Measurements from ENCODE around the gene TGFA. TPM values are rescaled to one million over a fixed set of nuclear protein-coding genes. Genes with fewer than 3 reads are reported as not detected.

TGFA gene
- total RNA-seq, 1 donor from 2014 or later = 4.7 TPM

GRCh38 chr2:70463997-70464396 is 89.6 kb downstream of the TGFA start:
- H3K4me1 Mint-ChIP-seq (ENCODE audit: unreplicated experiment) = peaks cover 10% of the 10 kb centered on the region
- no peak overlapping the region for H3K27ac Mint-ChIP-seq (ENCODE audit: unreplicated experiment)
- no peak overlapping the region for H3K4me3 Mint-ChIP-seq (ENCODE audit: unreplicated experiment)
- no peak for DNase-seq (ENCODE audit: low spot score)
- TF ChIP-seq CTCF (IDR thresholded peaks at IDR 0.05; ENCODE audit: unreplicated experiment) = no peak
- H3K9me3 Mint-ChIP-seq (ENCODE audit: unreplicated experiment) = no peaks in the 10 kb centered on the region
- no peaks in the 10 kb centered on the region for H3K27me3 Mint-ChIP-seq (ENCODE audit: unreplicated experiment)
- H3K36me3 Mint-ChIP-seq (ENCODE audit: low read depth, unreplicated experiment) = peaks cover 5% of the 10 kb centered on the region

GRCh38 chr2:70463581-70463980 is 90.0 kb downstream of the TGFA start:
- TF ChIP-seq CTCF (IDR thresholded peaks at IDR 0.05; ENCODE audit: unreplicated experiment) = no peak
- DNase-seq (ENCODE audit: low spot score) = no peak
- no peak overlapping the region for H3K4me3 Mint-ChIP-seq (ENCODE audit: unreplicated experiment)
- no peaks in the 10 kb centered on the region for H3K27me3 Mint-ChIP-seq (ENCODE audit: unreplicated experiment)
- peaks cover 7% of the 10 kb centered on the region for H3K4me1 Mint-ChIP-seq (ENCODE audit: unreplicated experiment)
- H3K9me3 Mint-ChIP-seq (ENCODE audit: unreplicated experiment) = no peaks in the 10 kb centered on the region
- peaks cover 5% of the 10 kb centered on the region for H3K36me3 Mint-ChIP-seq (ENCODE audit: low read depth, unreplicated experiment)
- H3K27ac Mint-ChIP-seq (ENCODE audit: unreplicated experiment) = no peak overlapping the region

GRCh38 chr2:70461981-70462876 is 91.4 kb downstream of the TGFA start:
- DNase-seq (ENCODE audit: low spot score) = no peak
- H3K4me1 Mint-ChIP-seq (ENCODE audit: unreplicated experiment) = no peaks in the 10 kb centered on the region
- no peak overlapping the region for H3K4me3 Mint-ChIP-seq (ENCODE audit: unreplicated experiment)
- no peaks in the 10 kb centered on the region for H3K27me3 Mint-ChIP-seq (ENCODE audit: unreplicated experiment)
- H3K36me3 Mint-ChIP-seq (ENCODE audit: low read depth, unreplicated experiment) = peaks cover 5% of the 10 kb centered on the region
- H3K9me3 Mint-ChIP-seq (ENCODE audit: unreplicated experiment) = no peaks in the 10 kb centered on the region
- H3K27ac Mint-ChIP-seq (ENCODE audit: unreplicated experiment) = no peak overlapping the region
- TF ChIP-seq CTCF (IDR thresholded peaks at IDR 0.05; ENCODE audit: unreplicated experiment) = no peak

DNA sequence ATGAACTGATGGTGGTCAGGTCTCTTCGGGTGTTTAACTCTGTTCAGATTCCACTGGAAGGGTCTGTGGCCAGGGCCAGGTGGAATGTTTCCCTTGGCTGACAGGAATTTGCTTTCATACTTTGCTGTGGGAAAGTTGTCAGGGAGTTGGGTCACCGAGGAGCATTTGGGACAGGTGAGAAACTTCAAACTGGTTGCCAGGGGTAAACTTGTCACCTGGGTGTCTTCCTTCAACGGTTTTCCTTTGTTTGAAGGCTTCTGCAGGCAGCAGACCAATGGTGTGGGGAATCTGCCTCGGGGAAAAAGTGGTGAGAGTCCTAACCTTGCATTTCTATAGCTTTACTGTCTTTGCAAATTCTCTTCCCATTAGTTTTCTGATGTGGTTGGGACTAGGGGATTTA is 92.2 kb downstream of the TGFA start:
- H3K36me3 Mint-ChIP-seq (ENCODE audit: low read depth, unreplicated experiment) = peaks cover 5% of the 10 kb centered on the region
- no peaks in the 10 kb centered on the region for H3K9me3 Mint-ChIP-seq (ENCODE audit: unreplicated experiment)
- DNase-seq (ENCODE audit: low spot score) = no peak
- TF ChIP-seq CTCF (IDR thresholded peaks at IDR 0.05; ENCODE audit: unreplicated experiment) = no peak
- no peak overlapping the region for H3K4me3 Mint-ChIP-seq (ENCODE audit: unreplicated experiment)
- no peaks in the 10 kb centered on the region for H3K4me1 Mint-ChIP-seq (ENCODE audit: unreplicated experiment)
- H3K27ac Mint-ChIP-seq (ENCODE audit: unreplicated experiment) = no peak overlapping the region
- no peaks in the 10 kb centered on the region for H3K27me3 Mint-ChIP-seq (ENCODE audit: unreplicated experiment)

DNA sequence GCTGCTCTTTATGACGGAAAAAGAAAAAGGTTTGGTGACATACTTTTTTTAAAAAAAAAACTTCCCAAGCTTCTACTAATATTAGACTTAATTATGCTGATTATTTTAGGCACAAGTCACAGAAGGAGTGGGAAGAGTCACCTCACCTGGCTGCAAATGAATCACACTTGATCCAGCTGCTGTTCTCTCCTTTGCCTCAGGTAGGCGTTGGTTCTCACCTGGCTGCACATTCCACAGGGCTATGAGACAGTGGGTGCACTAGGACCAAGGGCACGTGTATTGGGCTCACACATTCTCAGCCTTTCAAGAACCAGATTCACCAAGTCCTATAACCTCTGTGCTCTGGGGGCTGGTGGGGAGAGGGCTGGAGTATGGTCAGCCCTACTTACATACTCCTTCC is 93.3 kb downstream of the TGFA start:
- Mint-ChIP-seq H3K4me1 (ENCODE audit: unreplicated experiment) (no peaks in the 10 kb centered on the region), H3K27ac (ENCODE audit: unreplicated experiment) (no peak overlapping the region), H3K36me3 (ENCODE audit: low read depth, unreplicated experiment) (peaks cover 5% of the 10 kb centered on the region), H3K4me3 (ENCODE audit: unreplicated experiment) (no peak overlapping the region), H3K9me3 (ENCODE audit: unreplicated experiment) (no peaks in the 10 kb centered on the region), H3K27me3 (ENCODE audit: unreplicated experiment) (no peaks in the 10 kb centered on the region)
- DNase-seq (ENCODE audit: low spot score) = no peak
- TF ChIP-seq CTCF (IDR thresholded peaks at IDR 0.05; ENCODE audit: unreplicated experiment) = no peak

Measured in endothelial cell (in vitro differentiated cells).